Lung (tissue), 12 donors: ENCODE data around the gene RPH3AL. TPM values are rescaled to one million over a fixed set of nuclear protein-coding genes. Genes with fewer than 3 reads are reported as not detected.
"Not testable (repeated sequence)": the region's sequence is repeated elsewhere in the genome, so short reads cannot be mapped to it uniquely, and the experiment has no call there.

ENCODE experiments used
- ATAC-seq: fragments of 200-7000 bp; cut with Tn5 transposase; one replicate; pipeline ENCODE4 v1.9.1; 2020; ENCODE audit warnings: moderate number of reproducible peaks; ENCODE audit not compliant: insufficient read depth, low FRiP score
- DNase-seq, 3 donors: peaks; one replicate each; pipeline ENCODE4 v3.0.0-alpha.2; 2013 to 2017
- H3K27ac ChIP-seq, 2 donors: one replicate each; pipeline ENCODE4 v1.5.1; 2013; ENCODE audit warnings: mild to moderate bottlenecking in 2 of 2, moderate library complexity in 2 of 2, control low read depth in 1 of 2, inconsistent platforms in 1 of 2, low read depth in 1 of 2, low read length in 1 of 2
- H3K27me3 ChIP-seq, 3 donors: one replicate each; pipeline ENCODE4 v1.5.1; 2013; ENCODE audit warnings: low read length in 2 of 3; ENCODE audit not compliant: control insufficient read depth in 3 of 3, insufficient read depth in 3 of 3
- H3K36me3 ChIP-seq, 4 donors: one replicate each; pipeline ENCODE4 v1.5.1; 2013; ENCODE audit warnings: low read length in 4 of 4, mild to moderate bottlenecking in 1 of 4, moderate library complexity in 1 of 4; ENCODE audit not compliant: control insufficient read depth in 4 of 4, insufficient read depth in 4 of 4
- H3K4me1 ChIP-seq, 5 donors: one replicate each; pipeline ENCODE4 v1.5.1; 2013; ENCODE audit warnings: low read length in 5 of 5, mild to moderate bottlenecking in 2 of 5, moderate library complexity in 1 of 5; ENCODE audit not compliant: control insufficient read depth in 5 of 5, insufficient read depth in 5 of 5
- H3K4me3 ChIP-seq: one replicate; pipeline ENCODE4 v1.5.1; 2013; ENCODE audit warnings: mild to moderate bottlenecking, control low read depth, moderate library complexity
- H3K9ac ChIP-seq, 2 donors: one replicate each; pipeline ENCODE4 v1.5.1; 2013; ENCODE audit warnings: low read length in 2 of 2, control low read depth in 1 of 2; ENCODE audit not compliant: insufficient read depth in 1 of 2
- H3K9me3 ChIP-seq, 4 donors: one replicate each; pipeline ENCODE4 v1.5.1; 2013; ENCODE audit warnings: low read length in 3 of 4, mild to moderate bottlenecking in 1 of 4, moderate library complexity in 1 of 4; ENCODE audit not compliant: control insufficient read depth in 4 of 4, insufficient read depth in 3 of 4
- CTCF ChIP-seq: IDR thresholded peaks from 2 replicates; pipeline ENCODE4 v1.5.1; 2012; ENCODE audit warnings: mild to moderate bottlenecking; ENCODE audit errors: control extremely low read depth, extremely low read depth
- WGBS, 2 donors: extraction: QIAGEN DNeasy Blood & Tissue Kit; methylation state at CpG; one replicate each; pipeline ENCODE4 v1.1.7; 2013; 5-methylcytosine and 5-hydroxymethylcytosine counted together
- polyA plus RNA-seq, 2 donors: library from polyadenylated mRNA; stranded (reverse); fragments of 200-250 nt; gene quantifications; one replicate each; pipeline ENCODE4 v1.2.1, GENCODE V29; 2013
- total RNA-seq, 2 donors: library from RNA; depleted of rRNA in 1 of 2; stranded (reverse); fragments of >200 nt in 1 of 2; gene quantifications; one replicate each; pipeline ENCODE4 v1.2.1, GENCODE V29; 2014 to 2021
- donor health status: control.
- donor health status: control.
- donor health status: Bipolar disorder and iron deficiency.
- donor health status: healthy.
- donor health status: DM: yes; HTN: yes; CAD: no.

The RPH3AL gene
- total and polyA plus RNA-seq, 4 donors: 19.5 to 76.6 (median 21.6) TPM

- Histone ChIP-seq H3K9ac (no peak overlapping the region), H3K9me3 (no peaks in the 10 kb centered on the region), H3K4me3 (no peak overlapping the region), H3K27me3 (no peaks in the 10 kb centered on the region), H3K27ac (no peak overlapping the region), H3K36me3 (peaks cover 0 to 2% (median 0%) of the 10 kb centered on the region in 4 donors), H3K4me1 (peaks cover 0 to 5% (median 3%) of the 10 kb centered on the region in 5 donors)
- 91 to 92% methylated on average over 34 of the region's 34 CpGs for WGBS, 2 donors
- no peak for TF ChIP-seq CTCF
- DNase-seq (no peak), ATAC-seq (no peak)
These were observed 115.8 kb downstream of the RPH3AL start for GRCh38 chr17:236641-237405.

DNA sequence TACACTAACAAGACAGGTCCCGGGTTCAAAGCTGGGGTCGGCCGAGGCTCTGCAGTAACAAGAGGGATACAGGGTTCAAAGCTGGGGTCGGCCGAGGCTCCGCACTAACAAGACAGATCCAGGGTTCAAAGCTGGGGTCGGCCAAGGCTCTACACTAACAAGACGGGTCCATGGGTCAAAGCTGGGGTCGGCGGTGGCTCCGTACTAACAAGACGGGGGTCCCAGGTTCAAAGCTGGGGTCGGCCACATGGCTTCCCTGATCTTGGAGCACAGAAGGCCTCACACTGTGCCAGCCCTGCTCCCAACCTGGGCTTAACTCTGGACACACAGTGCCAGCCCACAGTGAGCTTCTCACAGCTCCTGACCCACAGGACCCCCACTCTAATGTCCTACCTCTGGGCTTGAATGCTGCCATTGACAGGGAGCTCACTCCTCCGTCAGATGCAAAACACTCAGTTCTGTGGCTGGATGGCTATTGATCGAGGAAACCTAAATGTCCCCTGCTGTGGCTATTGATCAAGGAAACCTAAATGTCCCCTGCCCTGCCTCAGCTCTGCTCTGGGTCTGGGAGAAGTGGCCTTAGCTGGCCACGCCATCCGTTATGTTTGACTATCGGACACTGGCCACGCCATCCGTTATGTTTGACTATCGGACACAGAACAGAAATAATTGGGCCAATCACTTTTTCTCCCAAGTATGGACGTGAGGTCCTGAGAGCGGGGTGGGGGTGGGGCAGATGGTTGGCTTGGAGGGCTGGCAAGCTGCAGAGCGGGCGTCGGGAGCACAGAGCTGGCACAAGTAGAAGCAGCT, 116.6 kb downstream of the RPH3AL start:
- no peak for DNase-seq
- H3K9ac ChIP-seq: no peak overlapping the region
- no peak for TF ChIP-seq CTCF
- H3K36me3 ChIP-seq: peaks cover 0 to 2% (median 0%) of the 10 kb centered on the region in 4 donors
- H3K4me3 ChIP-seq: no peak overlapping the region
- peaks cover 0 to 5% (median 3%) of the 10 kb centered on the region in 5 donors for H3K4me1 ChIP-seq
- no peaks in the 10 kb centered on the region for H3K9me3 ChIP-seq
- ATAC-seq: no peak
- WGBS, 2 donors: 96 to 97% methylated on average over 26 of the region's 26 CpGs
- no peak overlapping the region for H3K27ac ChIP-seq
- H3K27me3 ChIP-seq: no peaks in the 10 kb centered on the region

GRCh38 chr17:234994-235830, 117.4 kb downstream of the RPH3AL start:
- not testable (repeated sequence) for H3K9me3 ChIP-seq, H3K4me3 ChIP-seq, ATAC-seq, H3K9ac ChIP-seq, H3K36me3 ChIP-seq, H3K27me3 ChIP-seq, DNase-seq, H3K4me1 ChIP-seq
- 80 to 84% methylated on average over 48 of the region's 48 CpGs for WGBS, 2 donors
- H3K27ac ChIP-seq: peak overlapping the region in 1 of 2 donors; percentile 45

DNA sequence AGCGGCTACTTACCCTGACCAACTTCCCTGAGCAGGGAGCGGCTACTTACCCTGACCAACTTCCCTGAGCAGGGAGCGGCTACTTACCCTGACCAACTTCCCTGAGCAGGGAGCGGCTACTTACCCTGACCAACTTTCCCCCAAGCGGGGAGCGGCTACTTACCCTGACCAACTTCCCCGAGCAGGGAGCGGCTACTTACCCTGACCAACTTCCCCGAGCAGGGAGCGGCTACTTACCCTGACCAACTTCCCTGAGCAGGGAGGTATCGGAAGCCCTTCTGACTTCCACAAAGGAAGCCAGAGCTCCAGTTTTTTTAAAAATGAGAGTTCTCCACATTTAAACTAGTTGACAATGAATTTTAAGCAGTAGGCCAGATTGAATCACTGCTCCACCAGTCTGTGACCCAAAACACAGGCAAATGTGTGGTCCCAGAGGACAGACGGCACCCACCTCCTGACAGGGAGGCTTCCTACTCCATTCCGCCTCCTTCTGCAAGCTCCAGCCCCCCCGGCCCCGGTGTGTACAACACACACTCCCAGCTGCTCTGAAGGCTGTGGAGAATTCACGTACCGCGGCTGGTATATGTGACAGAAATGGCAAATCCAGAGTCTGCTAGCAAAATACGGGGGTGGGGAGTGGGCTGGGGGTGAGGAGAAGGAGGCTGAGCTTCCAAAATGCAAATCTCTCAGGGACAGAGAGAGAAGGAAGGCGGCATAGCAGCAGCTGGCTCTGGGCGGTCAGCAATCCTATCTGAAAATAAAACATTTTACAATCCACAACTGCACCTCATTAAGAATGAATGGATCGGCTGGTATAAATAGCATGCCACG, 118.2 kb downstream of the RPH3AL start:
- not testable (repeated sequence) for H3K4me3 ChIP-seq, H3K36me3 ChIP-seq, H3K4me1 ChIP-seq, H3K27me3 ChIP-seq, H3K9me3 ChIP-seq, H3K9ac ChIP-seq, ATAC-seq
- WGBS, 2 donors: 31 to 59% methylated on average over 18 to 22 of the region's 23 CpGs
- H3K27ac ChIP-seq: peak overlapping the region; percentile 72 to 85
- peak in 2 of 3 donors; percentile 68 to 72 for DNase-seq
